Endothelial cell of umbilical vein (primary cell): ENCODE data around the gene PSMB3. TPM values are rescaled to one million over a fixed set of nuclear protein-coding genes. Genes with fewer than 3 reads are reported as not detected.

Source experiments
- BruUV-seq: library from RNA; stranded (reverse); fragments of 400-500 nt; replicated peaks from 2 replicates; lab custom pipeline; 2021; lab: Mats Ljungman, UMichigan
- CTCF ChIA-PET: fragments of 300-600, 350-600 bp; sonication (Branson Sonifier 250); formaldehyde crosslinking; loops from one replicate; lab custom pipeline; 2021; ENCODE audit warnings: antibody characterized with exemption, inconsistent platforms; lab: Charles Lee
- POLR2A ChIA-PET: fragments of 300-600, 350-600 bp; sonication (Branson Sonifier 250); formaldehyde crosslinking; loops from one replicate; lab custom pipeline; 2021; ENCODE audit warnings: antibody characterized with exemption, inconsistent platforms; lab: Charles Lee
- DNase-seq: peaks from one replicate; pipeline ENCODE4 v3.0.0-alpha.2; 2011; ENCODE audit warnings: low read depth, low spot score
- FAIRE-seq: peaks from 2 replicates; lab custom pipeline; 2011; peaks lifted over from hg19 to GRCh38; lab: Jason Lieb, UNC
- H2AFZ ChIP-seq: 2 replicates; pipeline ENCODE4 v1.6.0; 2012; ENCODE audit warnings: low read depth, low read length, control low read depth, inconsistent platforms
- H3K27ac ChIP-seq: 2 replicates; pipeline ENCODE4 v1.5.1; 2011; ENCODE audit warnings: low read depth, mild to moderate bottlenecking, control low read depth, low read length, moderate library complexity; ENCODE audit not compliant: insufficient read depth
- H3K27me3 ChIP-seq, 2 experiments: 2 replicates each; pipeline versions ENCODE4 v1.6.0 to v1.6.1; 2011; ENCODE audit warnings: low read length in 2 of 2, mixed read lengths in 1 of 2; ENCODE audit not compliant: control insufficient read depth in 2 of 2, insufficient read depth in 2 of 2
- H3K36me3 ChIP-seq, 2 experiments: 2 replicates in 1 of 2; 3 replicates in 1 of 2; pipeline ENCODE4 v1.5.1; 2011; ENCODE audit warnings: low read length in 2 of 2, mild to moderate bottlenecking in 1 of 2, moderate library complexity in 1 of 2; ENCODE audit not compliant: control insufficient read depth in 2 of 2, insufficient read depth in 2 of 2; ENCODE audit errors: extremely low read depth in 1 of 2
- H3K4me1 ChIP-seq: 3 replicates; pipeline ENCODE4 v1.5.1; 2011; ENCODE audit warnings: mild to moderate bottlenecking, low read length; ENCODE audit not compliant: control insufficient read depth, insufficient read depth; ENCODE audit errors: extremely low read depth
- H3K4me2 ChIP-seq: 2 replicates; pipeline ENCODE4 v1.6.1; 2011; ENCODE audit warnings: low read length, control low read depth, mixed read lengths; ENCODE audit not compliant: insufficient read depth
- H3K4me3 ChIP-seq, 3 experiments: fragments of 200-600 bp in 1 of 3; sonication (generic), shearing (Covaris generic) in 1 of 3; replicated peaks in 1 of 3; 2 replicates each; pipeline ENCODE4 v1.5.1; 2011 to 2016; ENCODE audit warnings: control low read depth in 3 of 3, low read length in 3 of 3, mild to moderate bottlenecking in 2 of 3, inconsistent platforms in 1 of 3, low read depth in 1 of 3, moderate library complexity in 1 of 3; ENCODE audit not compliant: insufficient read depth in 1 of 3
- H3K79me2 ChIP-seq: 2 replicates; pipeline ENCODE4 v1.6.0; 2012; ENCODE audit warnings: low read length, inconsistent platforms; ENCODE audit not compliant: control insufficient read depth, insufficient read depth
- H3K9ac ChIP-seq: replicated peaks from 2 replicates; pipeline ENCODE3; 2011; ENCODE audit warnings: low read length, control low read depth; ENCODE audit not compliant: insufficient read depth; ENCODE audit errors: extremely low read depth
- H3K9me1 ChIP-seq: replicated peaks from 3 replicates; pipeline ENCODE4 v1.6.0; 2011; ENCODE audit warnings: mild to moderate bottlenecking, low read length; ENCODE audit not compliant: control insufficient read depth, insufficient read depth; ENCODE audit errors: extremely low read depth
- H3K9me3 ChIP-seq: replicated peaks from 2 replicates; pipeline ENCODE4 v1.5.1; 2012; ENCODE audit warnings: low read length, inconsistent platforms; ENCODE audit not compliant: control insufficient read depth, insufficient read depth
- H4K20me1 ChIP-seq: replicated peaks from 2 replicates; pipeline ENCODE3; 2011; ENCODE audit warnings: mild to moderate bottlenecking, low read length; ENCODE audit not compliant: control insufficient read depth, insufficient read depth; ENCODE audit errors: extremely low read depth
- CTCF ChIP-seq, 2 donors: IDR thresholded peaks; 1 replicate in 1 of 2; 2 replicates in 1 of 2; pipeline ENCODE4 v1.5.1; 2011; ENCODE audit warnings: low read length in 2 of 2, mild to moderate bottlenecking in 2 of 2, moderate library complexity in 2 of 2, control low read depth in 1 of 2, inconsistent platforms in 1 of 2, low read depth in 1 of 2; ENCODE audit not compliant: insufficient read depth in 1 of 2; ENCODE audit errors: extremely low read depth in 1 of 2
- EZH2 ChIP-seq: IDR thresholded peaks from 2 replicates; pipeline ENCODE4 v1.6.1; 2012; ENCODE audit warnings: borderline replicate concordance, low read depth, mild to moderate bottlenecking, moderate library complexity, low read length, inconsistent platforms; ENCODE audit not compliant: severe bottlenecking
- MYC ChIP-seq: IDR thresholded peaks from one replicate; pipeline ENCODE4 v1.6.1; 2011; ENCODE audit warnings: mild to moderate bottlenecking, low read depth, low read length
- POLR2A ChIP-seq: IDR thresholded peaks from 2 replicates; pipeline ENCODE4 v1.6.1; 2012; ENCODE audit warnings: low read depth, mild to moderate bottlenecking, control low read depth, low read length
- POLR2AphosphoS5 ChIP-seq: IDR thresholded peaks from 2 replicates; pipeline ENCODE4 v1.6.1; 2012; ENCODE audit warnings: low read depth, mild to moderate bottlenecking, control low read depth, low read length, moderate library complexity; ENCODE audit not compliant: insufficient read depth
- dilution Hi-C: fragments of 300-500 bp; cut with MboI; formaldehyde crosslinking; loops from one replicate; pipeline ENCODE4 v1.15.0; 2019; ENCODE audit warnings: low sequenced_read_pairs; ENCODE audit not compliant: extremely low pct_ligation_motif_present
- intact Hi-C: fragments of 100-400 bp; cut with micrococcal nuclease; formaldehyde crosslinking; loops from one replicate; pipeline ENCODE4 v1.10.0; 2022
- polyA plus RNA-seq, 4 experiments: library from polyadenylated mRNA; depleted of rRNA in 3 of 4; stranded (reverse) in 3 of 4; unstranded in 1 of 4; fragments of >200 nt; gene quantifications; 2 replicates each; pipeline versions ENCODE4 v1.2.1 to v1.2.3, GENCODE V29; 2011 to 2012; ENCODE audit warnings: missing spikeins in 1 of 4
- total RNA-seq: library from RNA; stranded (reverse); gene quantifications from 2 replicates; pipeline ENCODE4 v1.2.3, GENCODE V29; 2021

PSMB3 gene
- total and polyA plus RNA-seq, 2 donors (not counting 3 experiments of a cell fraction or from before 2014, with no cell fraction given): 213 to 685 TPM

DNA sequence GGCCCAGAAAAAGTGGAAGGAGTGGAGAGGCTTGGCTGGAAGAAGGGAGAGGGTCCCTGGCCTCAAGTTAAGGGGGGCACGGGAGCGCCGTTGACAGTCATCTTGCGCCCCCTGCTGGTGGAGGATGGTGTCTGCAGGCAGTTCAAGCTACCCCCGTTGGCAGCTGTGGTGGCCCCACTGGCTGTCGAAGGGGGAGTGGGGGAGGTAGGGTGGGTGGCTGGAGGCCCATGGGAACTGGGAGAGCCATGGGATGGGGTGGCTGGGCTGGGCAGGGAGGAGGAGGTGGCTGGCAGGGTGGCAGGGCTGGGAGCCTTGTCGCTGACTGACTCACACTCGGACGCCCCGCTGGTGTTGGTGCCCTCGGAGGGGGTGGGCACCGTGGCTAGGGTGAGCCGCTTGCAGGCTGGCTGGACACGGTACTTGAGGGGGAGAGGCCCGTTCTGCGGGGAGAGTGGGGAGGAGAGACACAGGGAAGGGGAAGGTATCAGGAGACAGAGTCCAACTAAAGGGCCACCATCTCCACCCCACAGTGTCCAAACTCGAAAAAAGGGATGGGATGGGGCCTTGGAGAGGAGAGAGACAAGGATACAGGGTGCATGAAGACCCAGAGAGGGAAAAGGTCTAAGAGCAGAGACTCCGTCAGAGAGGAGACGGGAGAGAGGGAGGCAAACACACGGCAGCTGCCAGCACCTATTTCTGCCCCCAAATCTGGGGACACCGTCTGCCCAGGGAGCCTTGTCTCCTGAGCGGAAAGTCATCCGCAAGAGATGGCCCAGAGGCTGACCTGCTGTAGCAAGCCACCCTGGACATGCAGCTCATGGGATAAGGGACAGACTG, 17.2 kb upstream of the PSMB3 start:
- FAIRE-seq (no peak), DNase-seq (no peak)
- ChIA-PET POLR2A (interaction anchor here (0.7 to 1.0 kb wide), 3 partner anchors 11 to 287 kb away, joined by 3 to 9 read pairs (median 4); no protein-coding TSS in a partner anchor), CTCF (interaction anchor here (0.6 to 5.4 kb wide), 29 partner anchors 10 to 418 kb away, joined by 3 to 138 read pairs (median 7); partner anchors contain the start of genes EPOP, MLLT6, PCGF2 and PSMB3)
- TF ChIP-seq POLR2A (peak; percentile 11), MYC (no peak), EZH2 (no peak), POLR2AphosphoS5 (peak; percentile 20), CTCF (IDR thresholded peaks at IDR 0.05; ENCODE audit: extremely low read depth in 1 of 2, insufficient read depth in 1 of 2, low read depth in 1 of 2, low read length in 2 of 2) (peak; percentile 78 to 94)
- Histone ChIP-seq H3K9ac (no peak overlapping the region), H2AFZ (no peak overlapping the region), H3K4me1 (peaks cover 19% of the 10 kb centered on the region), H3K4me3 (no peak overlapping the region), H3K9me3 (no peaks in the 10 kb centered on the region), H3K79me2 (peaks cover 13% of the 10 kb centered on the region), H3K9me1 (no peaks in the 10 kb centered on the region), H3K4me2 (no peak overlapping the region), H3K36me3 (peaks cover 2 to 40% of the 10 kb centered on the region in 2 experiments), H4K20me1 (no peaks in the 10 kb centered on the region), H3K27ac (no peak overlapping the region), H3K27me3 (no peaks in the 10 kb centered on the region)
- BruUV-seq: TSS peak; percentile 77
- dilution Hi-C loops (no loop called here), intact Hi-C loops (loop anchor here (1.0 kb wide), 1 partner anchor 58 kb away; no protein-coding TSS in a partner anchor)
